Measurements from ENCODE around the gene TBX3.

Gene TBX3

DNA sequence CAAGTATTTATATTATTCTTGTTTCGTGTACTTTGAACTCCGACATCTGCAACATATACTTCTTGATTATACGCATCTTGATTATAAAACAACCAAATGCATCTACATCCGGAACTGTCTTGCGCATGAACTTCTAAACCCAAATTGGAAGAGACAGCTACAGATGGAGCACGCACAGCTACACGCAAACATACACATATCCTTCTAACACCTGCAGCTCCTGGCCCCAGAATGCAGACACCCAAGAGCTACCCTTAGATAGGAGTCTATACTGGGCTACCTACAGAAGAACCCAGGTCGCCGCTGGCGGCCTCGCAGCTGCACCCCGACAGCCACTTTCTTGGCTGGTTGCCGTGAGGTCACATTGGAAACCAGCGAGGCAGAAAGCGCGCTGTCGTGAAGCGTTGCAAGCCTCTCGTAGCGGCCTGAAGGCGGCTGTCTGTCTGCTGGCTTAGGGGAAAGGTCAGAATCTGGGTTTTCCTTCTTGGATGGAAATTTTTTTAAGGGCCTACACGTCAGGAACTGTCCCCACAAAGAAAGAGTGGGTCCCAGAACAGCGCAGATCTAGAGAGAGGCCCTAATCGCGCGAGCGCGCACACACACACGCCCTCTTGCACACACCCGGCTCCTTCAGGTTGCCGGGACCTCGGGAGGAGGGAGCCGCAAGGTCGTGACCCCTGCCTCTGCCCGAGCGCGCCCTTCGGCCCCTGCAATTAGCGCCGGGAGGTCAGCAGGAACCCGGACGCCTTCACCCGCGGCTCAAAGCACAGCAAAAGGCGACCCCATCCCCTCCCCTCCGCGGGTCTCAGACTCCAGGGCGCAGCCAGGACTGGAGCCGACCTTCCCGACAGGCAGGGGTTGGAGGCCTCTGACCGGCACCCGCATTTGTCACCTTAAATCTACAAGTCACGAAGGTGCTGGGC, 17.0 kb downstream of the TBX3 start:
- DNase-seq = no peak

DNA sequence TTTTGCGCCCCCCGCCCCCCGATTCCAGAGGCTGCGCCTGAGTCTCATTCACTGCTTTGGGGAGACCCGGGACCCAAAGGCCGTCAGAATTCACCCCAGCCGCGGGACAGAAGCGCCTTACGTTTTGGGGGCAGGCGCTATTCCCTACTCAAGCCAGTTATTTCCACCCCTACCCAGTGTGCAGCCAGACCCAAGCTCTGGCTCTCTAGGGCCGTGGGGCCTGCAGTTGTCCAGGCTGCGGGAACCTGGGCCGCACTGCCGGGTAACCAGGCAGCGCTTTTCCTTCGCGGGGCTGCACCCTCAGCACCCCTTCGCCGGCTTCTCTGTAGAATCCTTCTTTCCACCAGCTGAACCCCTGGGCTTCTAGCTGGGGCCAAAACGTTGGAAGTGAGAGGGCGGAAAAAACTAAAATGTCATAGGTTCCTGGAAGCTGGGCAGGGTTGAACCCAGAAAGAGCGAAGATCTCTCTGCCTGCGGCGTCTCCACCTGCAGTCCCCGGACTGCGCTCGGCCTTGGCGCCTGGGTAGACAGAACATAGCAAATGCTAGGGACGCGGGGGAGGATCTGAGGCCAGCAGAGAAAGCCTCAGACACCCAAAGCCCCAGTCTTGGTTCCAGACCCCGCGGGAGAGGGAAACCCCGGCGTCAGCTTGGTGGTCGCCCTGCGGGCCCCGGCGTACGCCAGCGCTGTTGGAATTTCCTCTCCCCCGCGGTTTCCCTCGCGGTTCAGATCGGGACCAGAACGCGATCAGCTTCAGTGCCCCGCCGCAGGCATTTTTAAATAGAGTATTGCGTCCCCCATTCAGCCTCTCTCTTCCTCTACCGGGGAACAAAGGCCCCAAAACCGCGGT, 18.3 kb downstream of the TBX3 start:
- DNase-seq = no peak

DNA sequence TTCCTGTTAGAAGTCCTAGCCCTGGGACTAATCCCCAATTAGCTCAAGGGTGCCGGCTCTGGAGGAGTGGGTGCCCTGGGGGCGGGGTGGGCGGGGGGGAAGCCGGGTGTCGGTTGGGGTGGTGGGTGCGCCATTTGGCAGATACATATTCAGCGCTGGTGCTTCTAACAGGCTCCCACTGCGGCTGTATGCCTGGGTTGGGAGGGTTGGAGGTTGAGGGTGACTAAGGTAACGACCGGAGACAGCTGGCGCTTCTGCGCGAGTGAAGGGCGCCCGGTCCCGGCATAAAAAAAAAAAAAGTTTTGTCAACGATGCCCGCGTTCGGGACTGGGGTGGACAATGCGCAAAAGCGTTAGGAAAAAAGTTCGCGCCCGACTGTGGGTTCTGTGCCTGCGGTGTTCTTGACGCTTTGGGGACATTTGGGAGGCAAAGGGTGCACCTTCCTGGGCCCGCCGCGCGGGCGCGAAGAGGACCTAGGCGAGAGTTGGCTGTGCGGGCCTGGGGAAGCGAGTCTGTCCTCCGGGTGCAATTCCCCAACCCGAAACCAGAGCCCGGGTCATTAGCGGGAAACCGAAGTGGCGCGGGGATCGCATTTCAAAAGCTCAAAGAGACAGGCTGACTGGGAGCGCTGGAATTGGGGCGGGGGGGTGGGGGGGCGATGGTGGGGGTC, 19.2 kb downstream of the TBX3 start:
- no peak for DNase-seq

DNA sequence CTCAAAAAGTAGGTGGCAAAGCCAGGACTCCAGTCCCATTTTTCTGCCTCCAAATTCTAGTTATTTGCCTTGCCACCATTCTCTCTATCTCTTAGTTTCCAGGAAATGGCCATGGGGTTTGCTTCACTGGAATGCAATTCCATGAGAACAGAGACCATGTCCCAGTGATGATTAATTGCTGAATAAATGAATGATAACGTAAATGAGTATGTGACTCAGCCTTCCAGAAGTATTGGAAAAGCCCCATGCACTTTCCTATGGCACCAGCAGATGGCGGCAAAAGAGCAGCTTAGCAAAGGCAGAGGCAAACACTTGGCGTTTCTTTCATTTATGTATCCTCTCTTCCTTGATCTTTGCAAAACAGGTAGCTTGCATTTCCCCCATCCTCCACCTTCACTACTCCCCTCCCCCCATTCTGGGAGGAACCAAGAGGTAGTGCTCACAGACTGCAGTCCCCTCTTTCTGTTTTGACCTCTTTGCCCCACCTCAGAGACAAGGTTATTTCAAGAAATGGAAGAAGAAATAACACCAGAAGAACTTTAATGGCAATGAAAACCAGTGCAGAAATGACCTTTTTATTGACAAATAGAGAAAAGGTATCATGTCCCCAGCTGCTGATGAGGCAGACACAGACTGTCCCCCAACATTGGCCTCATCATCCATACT, 21.3 kb downstream of the TBX3 start:
- peak in 3 of 5 donors; percentile 33 to 50 (median 34) for DNase-seq

DNA sequence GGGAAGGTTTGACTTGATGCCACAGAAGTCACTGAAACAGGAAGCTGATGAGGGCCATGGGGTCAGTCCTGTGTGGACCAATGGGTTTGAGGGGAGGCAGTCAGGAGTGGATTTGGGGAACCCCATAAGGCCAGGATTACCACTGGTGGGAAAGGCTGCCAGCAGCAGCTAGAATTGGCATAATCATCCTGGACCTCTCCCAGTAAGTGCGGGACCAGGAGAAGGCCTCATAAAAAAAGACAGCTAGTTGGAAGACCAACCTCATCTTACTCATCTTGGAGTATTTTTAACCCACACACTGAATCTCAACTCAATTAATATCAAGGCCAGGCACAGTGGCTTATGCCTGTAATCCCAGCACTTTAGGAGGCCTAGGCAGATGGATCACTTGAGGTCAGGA, 22.7 kb downstream of the TBX3 start:
- DNase-seq = no peak

DNA sequence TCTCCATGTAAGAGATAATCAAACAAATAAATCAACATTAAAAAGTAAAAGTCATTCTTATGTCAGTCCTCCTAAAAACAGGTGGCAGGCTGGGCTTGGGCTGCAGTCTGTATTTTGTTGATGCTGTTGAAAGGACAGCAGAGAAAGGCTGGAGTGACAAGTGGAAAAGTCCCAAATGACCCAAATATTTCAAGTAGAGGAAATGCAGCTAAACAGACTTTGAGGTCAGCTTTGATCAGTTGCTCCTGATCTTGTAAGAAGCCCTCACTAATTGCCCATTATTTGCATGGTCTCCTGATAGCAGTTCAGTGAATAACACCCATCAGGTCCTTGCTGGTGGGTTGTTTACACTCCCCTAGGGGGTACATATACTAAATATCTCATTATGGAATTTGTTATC, 24.9 kb downstream of the TBX3 start:
- no peak for DNase-seq

DNA sequence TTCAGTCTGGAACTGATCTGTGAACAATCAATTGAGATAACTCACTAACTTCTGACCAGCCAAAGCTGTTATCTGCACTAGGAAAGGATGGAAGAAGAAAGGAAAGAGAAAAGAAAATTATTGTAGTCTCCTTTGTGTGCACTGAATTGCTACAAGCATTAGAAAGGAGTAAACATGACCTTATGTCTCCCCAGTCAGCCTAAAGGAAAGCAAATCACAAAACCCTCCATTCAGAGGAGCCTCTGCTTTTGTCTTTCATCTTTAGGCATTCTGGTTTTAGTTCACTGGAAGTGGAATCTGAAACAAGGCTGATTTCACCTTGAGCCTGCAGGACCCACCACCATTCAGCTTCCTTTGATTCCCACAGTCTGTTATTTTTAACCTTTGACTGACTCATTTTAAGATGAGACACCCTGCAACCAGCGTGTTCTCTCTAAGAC, 26.0 kb downstream of the TBX3 start:
- no peak for DNase-seq

DNA sequence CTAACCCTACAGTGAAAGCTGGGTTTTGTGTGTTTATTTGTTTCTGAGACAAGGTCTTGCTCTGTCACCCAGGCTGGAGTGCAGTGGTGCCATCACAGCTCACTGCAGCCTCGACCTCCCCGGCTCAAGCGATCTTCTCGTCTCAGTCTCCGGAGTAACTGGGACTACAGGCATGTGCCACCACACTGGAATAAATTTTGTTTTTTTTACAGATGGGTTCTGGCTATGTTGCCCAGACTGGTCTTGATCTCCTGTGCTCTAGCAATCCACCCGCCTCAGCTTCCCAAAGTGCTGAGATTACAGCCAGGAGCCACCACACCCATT, 26.4 kb downstream of the TBX3 start:
- DNase-seq = no peak

DNA sequence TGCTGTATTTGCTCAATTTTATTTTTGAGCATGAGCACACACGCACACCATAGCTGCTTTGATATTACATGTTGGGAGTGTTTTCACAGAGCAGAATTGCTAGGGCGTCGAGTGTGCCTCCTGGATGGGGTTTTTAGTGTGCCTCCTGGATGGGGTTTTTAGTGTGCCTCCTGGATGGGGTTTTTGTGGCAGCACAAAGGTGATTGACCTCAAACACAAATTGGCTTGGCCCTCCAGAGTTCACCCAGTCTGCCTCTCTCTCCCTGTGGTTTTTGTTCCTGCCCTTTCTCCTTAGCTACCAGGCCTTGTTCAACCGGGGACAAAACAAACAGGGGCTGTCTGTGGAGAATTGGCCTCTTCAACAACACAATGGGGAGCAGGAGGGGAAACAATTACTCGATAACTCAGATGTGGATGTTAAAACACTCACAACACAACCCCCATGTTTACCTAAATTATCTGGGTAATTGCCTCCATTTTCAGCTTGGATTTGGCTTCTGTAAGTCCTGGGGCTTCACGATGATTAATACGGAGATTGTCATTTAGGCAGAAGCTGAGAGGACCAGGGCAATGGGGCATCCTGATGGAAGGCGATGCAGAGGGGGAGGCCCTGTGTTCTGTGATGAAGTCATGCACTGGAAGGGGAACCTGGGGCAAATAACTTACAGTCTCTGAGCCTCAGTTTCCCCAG, 26.9 kb downstream of the TBX3 start:
- DNase-seq = no peak

DNA sequence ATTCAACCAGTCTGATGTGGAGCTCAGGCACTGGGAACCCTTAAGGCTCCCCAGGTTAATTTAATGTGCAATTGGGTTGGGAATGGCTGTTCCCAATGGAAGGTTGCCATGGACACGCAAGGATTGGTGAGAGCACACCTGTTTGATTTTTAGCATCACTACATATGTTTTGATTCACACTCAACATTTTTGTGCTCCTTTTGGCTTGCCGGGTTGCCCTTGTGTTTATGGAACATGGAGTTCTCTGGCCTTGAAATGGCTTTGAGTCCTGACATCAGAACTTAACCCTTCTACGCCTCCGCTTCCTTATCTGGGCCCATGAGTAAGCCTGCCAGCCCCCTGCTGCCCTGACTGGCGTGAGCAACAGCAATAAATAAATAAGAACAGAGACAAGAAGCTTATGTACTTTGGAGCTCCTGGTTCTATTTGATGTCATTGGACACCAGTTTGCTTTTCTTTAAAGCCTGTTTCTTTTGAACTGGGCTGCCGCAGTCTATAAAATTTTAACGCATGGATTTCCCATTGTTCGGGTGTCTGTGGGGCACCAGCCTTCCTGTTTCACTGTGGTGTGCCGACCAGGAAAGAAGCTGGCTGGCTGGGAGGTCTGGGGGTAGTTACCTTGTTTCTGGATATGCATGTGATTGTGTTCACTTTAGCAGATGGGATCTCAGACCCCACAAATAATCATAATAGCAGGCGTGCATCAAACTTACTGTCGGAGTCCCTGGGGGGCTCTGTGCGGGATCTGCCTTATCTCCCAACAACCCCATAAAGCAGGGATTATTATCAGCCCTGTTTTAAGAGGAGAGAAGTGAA, 27.8 kb downstream of the TBX3 start:
- DNase-seq = no peak

DNA sequence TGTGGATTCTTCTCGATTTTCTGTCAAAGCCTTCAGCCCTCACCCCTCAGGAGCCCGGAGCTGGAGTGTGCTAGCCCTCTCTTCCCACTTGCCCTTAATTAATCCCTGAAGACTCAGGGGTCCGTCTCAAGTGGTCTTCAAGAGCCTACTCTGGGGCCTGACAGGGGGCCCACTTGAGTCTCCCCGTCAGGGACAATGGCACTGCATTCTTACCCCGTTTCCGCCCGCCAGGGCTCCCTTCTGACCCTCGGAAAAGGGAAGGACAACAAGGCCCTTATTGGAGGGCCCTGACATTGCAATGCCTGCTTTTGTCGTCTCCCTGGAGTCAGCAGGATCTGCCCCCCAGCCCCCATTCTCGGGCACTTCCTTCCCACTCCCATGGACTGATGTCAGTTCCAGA, 34.4 kb downstream of the TBX3 start:
- DNase-seq = no peak

DNA sequence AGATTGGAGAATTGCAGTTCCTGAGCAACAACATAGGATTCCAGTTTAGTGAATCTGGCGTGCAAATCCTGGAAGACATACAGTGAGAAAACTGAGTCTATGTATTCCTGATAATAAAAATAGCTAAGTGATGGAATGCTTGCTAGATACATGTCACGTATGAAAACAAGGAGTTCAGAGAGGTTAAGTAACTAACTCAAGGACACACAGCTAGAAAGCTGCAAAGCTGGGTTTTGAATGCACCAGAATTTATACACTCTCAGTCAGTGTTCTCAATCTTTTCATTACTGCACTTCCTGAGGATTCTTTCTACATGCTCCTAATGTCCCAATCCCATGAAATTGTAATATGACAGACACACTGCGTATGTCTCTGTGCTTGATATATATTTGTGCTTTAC, 35.3 kb downstream of the TBX3 start:
- no peak for DNase-seq

DNA sequence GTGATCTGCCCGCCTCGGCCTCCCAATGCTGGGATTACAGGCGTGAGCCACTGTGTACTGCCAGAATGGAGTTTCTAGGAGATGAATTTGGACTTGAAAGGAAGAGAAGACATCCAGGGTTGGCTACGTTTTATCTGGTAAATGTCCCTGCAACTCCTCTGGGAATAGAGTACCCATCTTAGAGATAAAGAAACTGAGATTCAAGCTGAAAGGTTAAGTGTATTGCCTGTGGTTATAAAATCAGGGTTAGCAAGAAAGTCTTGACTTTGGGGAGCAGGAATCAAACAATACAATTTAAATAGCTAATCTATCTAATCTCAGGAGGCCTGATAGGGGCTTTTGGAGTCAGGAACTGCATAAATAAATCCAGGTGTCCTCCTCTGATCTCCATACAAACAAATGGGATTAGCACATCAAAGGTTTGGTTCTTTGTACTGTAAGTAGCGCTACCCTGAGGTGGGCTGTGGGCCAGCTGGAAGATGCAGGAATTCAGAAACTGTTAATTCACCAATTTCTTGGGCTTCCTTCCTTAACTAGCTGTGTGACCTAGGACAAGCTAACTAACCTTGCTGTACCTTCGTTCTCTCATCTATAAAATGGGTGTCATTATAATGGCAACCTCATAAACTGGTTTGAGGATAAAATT, 45.1 kb downstream of the TBX3 start:
- no peak for DNase-seq

DNA sequence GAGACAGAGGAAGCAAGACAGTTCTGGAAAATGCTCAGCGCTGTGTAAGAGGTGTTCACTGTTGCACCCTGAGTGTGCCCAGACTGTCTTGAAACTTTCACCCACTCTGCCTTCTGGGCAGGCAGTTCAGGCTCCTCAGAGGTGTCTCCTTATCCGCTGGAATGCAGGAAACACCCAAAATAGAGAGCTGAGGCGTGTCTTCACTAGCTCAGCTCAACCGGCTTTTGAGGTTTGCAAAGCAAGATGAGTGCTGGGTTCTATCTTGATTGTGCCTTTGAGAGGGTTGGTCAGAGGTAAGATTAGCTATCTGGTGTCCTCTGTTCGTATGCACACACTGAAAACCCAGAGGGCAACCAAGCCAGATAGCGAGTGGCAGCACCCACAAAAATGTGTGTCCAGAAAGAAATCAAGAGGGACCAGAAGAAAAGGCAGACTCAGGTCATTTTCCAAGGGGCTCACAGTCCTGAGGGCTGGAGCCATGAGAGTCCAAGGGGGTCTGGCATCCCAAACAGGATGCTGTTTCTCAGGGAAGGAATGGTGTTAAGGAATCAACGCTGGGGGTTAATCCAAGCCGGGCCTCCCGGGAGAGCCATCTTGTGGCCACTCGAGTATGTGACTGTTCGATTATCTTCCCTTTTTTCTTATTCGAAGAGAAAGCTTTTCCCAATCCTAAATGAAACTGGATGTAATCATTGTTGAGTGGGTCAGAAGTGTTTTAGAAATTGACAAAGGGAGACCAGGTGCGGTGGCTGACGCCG, 47.1 kb downstream of the TBX3 start:
- DNase-seq = no peak

DNA sequence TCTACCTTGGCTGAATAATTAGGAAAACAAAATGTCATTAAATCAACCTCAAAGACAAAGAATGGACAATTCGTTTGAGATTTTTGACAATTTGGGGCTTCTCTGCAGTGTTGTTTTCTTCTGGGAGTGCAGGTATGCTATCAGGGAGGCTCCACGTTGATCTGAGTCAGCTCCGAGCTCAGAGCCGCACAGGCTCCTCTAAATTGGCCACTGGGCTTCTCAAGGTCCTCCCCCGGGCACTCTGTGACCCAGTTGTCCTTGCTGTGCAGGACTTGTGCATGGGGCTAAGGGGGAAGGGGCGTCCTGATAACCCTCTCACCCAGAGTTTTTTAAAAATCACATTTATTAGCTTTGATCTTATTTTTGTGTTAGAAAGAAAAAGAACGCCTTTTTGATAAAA, 52.7 kb downstream of the TBX3 start:
- no peak for DNase-seq

DNA sequence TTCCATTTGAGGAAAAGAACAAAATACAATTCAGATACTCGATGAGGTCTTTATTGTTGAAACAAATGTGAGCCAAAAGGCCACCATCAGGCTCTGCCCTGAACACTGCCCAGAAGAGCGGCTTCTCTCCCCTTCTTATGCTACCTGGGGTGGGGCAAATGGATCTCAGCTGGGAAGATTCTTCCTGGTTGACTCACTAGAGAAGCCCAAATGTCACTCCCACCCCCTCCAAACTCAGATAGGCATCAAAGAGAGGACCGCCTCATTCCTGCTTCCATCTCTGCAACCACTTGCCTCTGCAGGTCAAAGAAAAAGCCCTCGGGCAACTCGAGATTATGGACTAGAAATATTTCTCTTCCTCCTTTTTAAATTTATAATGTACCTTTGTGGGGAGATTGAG, 55.8 kb downstream of the TBX3 start:
- no peak for DNase-seq

DNA sequence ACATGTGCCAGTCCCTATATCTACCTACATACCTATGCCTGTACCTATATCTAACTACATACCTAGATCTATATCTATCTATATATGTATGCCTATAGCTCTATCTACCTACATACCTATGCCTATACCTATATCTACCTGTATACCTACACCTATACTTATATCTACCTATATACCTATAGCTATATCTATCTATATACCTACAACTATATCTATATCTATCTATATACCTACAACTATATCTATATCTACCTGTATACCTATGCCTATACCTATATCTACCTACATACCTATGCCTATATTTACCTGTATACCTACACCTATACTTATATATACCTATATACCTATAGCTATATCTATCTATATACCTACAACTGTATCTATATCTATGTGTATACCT, 56.6 kb downstream of the TBX3 start:
- no peak for DNase-seq

DNA sequence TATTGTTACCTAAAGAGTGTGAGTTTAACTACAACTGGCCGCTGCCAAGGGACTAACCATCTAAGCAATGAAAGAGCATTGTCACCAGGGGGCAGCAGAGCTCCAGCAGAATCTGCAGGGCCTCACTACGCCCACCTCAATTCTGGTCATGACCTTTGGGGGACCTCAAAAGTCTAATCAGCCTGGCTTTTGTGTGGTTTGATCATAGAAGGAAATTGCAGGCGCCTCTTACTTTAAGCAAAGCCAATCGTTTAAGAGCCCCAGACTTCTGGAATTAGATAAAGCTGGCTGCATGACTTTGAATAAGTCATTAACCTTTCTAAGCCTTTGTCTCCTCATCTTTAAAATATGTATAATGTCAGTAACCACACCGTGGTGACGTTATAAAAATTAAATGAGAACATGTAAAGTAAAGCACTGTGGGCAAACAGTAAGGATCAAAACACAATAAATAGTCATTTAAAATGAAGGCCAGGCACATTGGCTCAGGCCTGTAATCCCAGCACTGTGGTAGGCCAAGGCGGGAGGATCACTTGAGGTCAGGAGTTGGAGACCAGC, 58.6 kb downstream of the TBX3 start:
- peak in 2 of 5 donors; percentile 7 to 10 for DNase-seq

DNA sequence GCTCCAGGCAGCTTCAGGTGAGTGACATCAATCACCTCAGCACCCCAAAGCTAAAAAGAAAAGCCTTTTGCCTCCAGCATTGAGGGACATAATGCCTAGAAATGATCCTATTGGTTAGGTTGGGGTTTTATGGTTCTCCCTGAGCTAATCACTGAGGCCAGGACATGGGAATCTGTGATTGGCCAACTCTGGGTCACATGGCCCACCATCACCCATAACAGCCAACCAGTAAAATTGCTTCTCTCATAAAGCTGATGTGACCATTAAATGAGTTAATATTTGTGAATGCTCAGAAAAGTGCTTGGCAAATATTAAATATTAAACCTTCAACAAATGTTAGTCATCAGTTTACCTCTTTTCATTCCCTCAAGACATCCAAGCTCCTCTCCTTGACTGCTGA, 60.2 kb downstream of the TBX3 start:
- DNase-seq = no peak

Measured in T-helper 1 cell (primary cell).